HepG2 (cell line): ENCODE data around the gene POGLUT2. TPM values are rescaled to one million over a fixed set of nuclear protein-coding genes. Genes with fewer than 3 reads are reported as not detected.
A peak's percentile ranks its signal among the peaks of the same experiment; 100 is the strongest.

Experiments used
- FOXA3 ChIP-seq: IDR thresholded peaks from 2 replicates; pipeline ENCODE4 v1.6.1; 2016; ENCODE audit warnings: missing genetic modification reagents, missing compliant biosample characterization
- HMG20A ChIP-seq: IDR thresholded peaks from 2 replicates; pipeline ENCODE4 v1.6.1; 2016; ENCODE audit warnings: borderline replicate concordance
- KAT8 ChIP-seq: IDR thresholded peaks from 2 replicates; pipeline ENCODE4 v1.6.1; 2016; ENCODE audit warnings: missing genetic modification reagents, missing compliant biosample characterization
- KMT2A ChIP-seq: sonication (generic); formaldehyde crosslinking; IDR thresholded peaks from 2 replicates; pipeline ENCODE4 v1.4.0; 2020; ENCODE audit warnings: missing genetic modification reagents
- NFATC3 ChIP-seq: sonication (generic); formaldehyde crosslinking; IDR thresholded peaks from 2 replicates; pipeline ENCODE4 v1.5.1; 2020; ENCODE audit warnings: mild to moderate bottlenecking, missing genetic modification reagents
- NKX3-1 ChIP-seq: sonication (generic); formaldehyde crosslinking; IDR thresholded peaks from 2 replicates; pipeline ENCODE4 v1.5.0; 2020; ENCODE audit warnings: missing genetic modification reagents
- PITX1 ChIP-seq: sonication (generic); formaldehyde crosslinking; IDR thresholded peaks from 2 replicates; pipeline ENCODE4 v1.5.1; 2020; ENCODE audit warnings: mild to moderate bottlenecking, missing genetic modification reagents
- SALL1 ChIP-seq: sonication (generic); formaldehyde crosslinking; IDR thresholded peaks from 2 replicates; pipeline ENCODE4 v1.8.0; 2022; ENCODE audit warnings: mild to moderate bottlenecking, missing genetic modification reagents
- SP1 ChIP-seq, 2 experiments: fragments of 450-650 bp in 1 of 2; sonication (generic) in 1 of 2; formaldehyde crosslinking in 1 of 2; IDR thresholded peaks; 2 replicates each; pipeline versions ENCODE4 v1.4.0 to v1.6.1; 2016 to 2020; ENCODE audit warnings: missing genetic modification reagents in 1 of 2
- TAF1 ChIP-seq: sonication (generic); formaldehyde crosslinking; IDR thresholded peaks from 2 replicates; pipeline ENCODE4 v1.4.0; 2020; ENCODE audit warnings: missing genetic modification reagents
- TARDBP ChIP-seq: sonication (generic); formaldehyde crosslinking; IDR thresholded peaks from 2 replicates; pipeline ENCODE4 v1.8.0; 2022; ENCODE audit warnings: mild to moderate bottlenecking, missing genetic modification reagents
- ZC3H13 ChIP-seq: sonication (generic); formaldehyde crosslinking; IDR thresholded peaks from 2 replicates; pipeline ENCODE4 v1.8.1; 2023; ENCODE audit warnings: mild to moderate bottlenecking, missing genetic modification reagents, moderate library complexity
- ZFP37 ChIP-seq: sonication (generic); formaldehyde crosslinking; IDR thresholded peaks from 2 replicates; pipeline ENCODE4 v1.4.0; 2020; ENCODE audit warnings: missing genetic modification reagents, borderline replicate concordance
- ZFYVE20 ChIP-seq: sonication (generic); formaldehyde crosslinking; IDR thresholded peaks from 2 replicates; pipeline ENCODE4 v1.8.0; 2023; ENCODE audit warnings: low read depth, mild to moderate bottlenecking, moderate library complexity, missing genetic modification reagents, borderline replicate concordance
- ZMYM3 ChIP-seq: sonication (generic); formaldehyde crosslinking; IDR thresholded peaks from 2 replicates; pipeline ENCODE4 v1.5.1; 2020; ENCODE audit warnings: mild to moderate bottlenecking, missing genetic modification reagents
- ZNF207 ChIP-seq: fragments of 450-650 bp; IDR thresholded peaks from 2 replicates; pipeline ENCODE4 v1.6.1; 2016; ENCODE audit warnings: antibody characterized with exemption, borderline replicate concordance
- ZNF253 ChIP-seq: sonication (generic); formaldehyde crosslinking; IDR thresholded peaks from 2 replicates; pipeline ENCODE4 v1.8.0; 2022; ENCODE audit warnings: mild to moderate bottlenecking, missing genetic modification reagents, borderline replicate concordance
- ZNF34 ChIP-seq: sonication (generic); formaldehyde crosslinking; IDR thresholded peaks from 2 replicates; pipeline ENCODE4 v1.4.0; 2020; ENCODE audit warnings: mild to moderate bottlenecking, missing genetic modification reagents, borderline replicate concordance
- ZNF350 ChIP-seq: sonication (generic); formaldehyde crosslinking; IDR thresholded peaks from 2 replicates; pipeline ENCODE4 v1.4.0; 2020; ENCODE audit warnings: mild to moderate bottlenecking, low read depth, missing genetic modification reagents, borderline replicate concordance
- ZNF441 ChIP-seq: sonication (generic); formaldehyde crosslinking; IDR thresholded peaks from 2 replicates; pipeline ENCODE4 v1.7.0; 2021; ENCODE audit warnings: missing genetic modification reagents, borderline replicate concordance
- ZNF501 ChIP-seq: sonication (generic); formaldehyde crosslinking; IDR thresholded peaks from 2 replicates; pipeline ENCODE4 v1.5.1; 2020; ENCODE audit warnings: mild to moderate bottlenecking, moderate library complexity, missing genetic modification reagents
- ZNF550 ChIP-seq: sonication (generic); formaldehyde crosslinking; IDR thresholded peaks from 2 replicates; pipeline ENCODE4 v1.4.0; 2020; ENCODE audit warnings: mild to moderate bottlenecking, missing genetic modification reagents, borderline replicate concordance
- ZNF556 ChIP-seq: sonication (generic); formaldehyde crosslinking; IDR thresholded peaks from 2 replicates; pipeline ENCODE4 v1.4.0; 2020; ENCODE audit warnings: mild to moderate bottlenecking, missing genetic modification reagents, borderline replicate concordance
- polyA plus RNA-seq, 8 experiments: library from polyadenylated mRNA; depleted of rRNA in 3 of 8; stranded (reverse) in 7 of 8; unstranded in 1 of 8; fragments of >200 nt; fragmentation: Illumina TruSeq in 4 of 8; extraction: Trizol in 4 of 8; gene quantifications; 2 replicates each; pipeline versions ENCODE4 v1.2.1 to v1.2.3, GENCODE V29; 2011 to 2016; ENCODE audit warnings: low read depth in 4 of 8, missing spikeins in 1 of 8, mixed read lengths in 1 of 8; ENCODE audit not compliant: insufficient read depth in 1 of 8
- total RNA-seq, 5 experiments: library from RNA; depleted of rRNA; stranded (reverse); fragments of >200 nt; fragmentation: Illumina TruSeq; extraction: Trizol; gene quantifications; 2 replicates each; pipeline ENCODE4 v1.2.3, GENCODE V29; 2016; ENCODE audit warnings: low read depth in 1 of 5
- TF ChIP-seq, protein P1 (sequence below): sonication (generic); formaldehyde crosslinking; IDR thresholded peaks from 2 replicates; pipeline ENCODE4 v1.8.0; 2023; ENCODE audit warnings: mild to moderate bottlenecking, missing genetic modification reagents
- TF ChIP-seq, protein P2 (sequence below): IDR thresholded peaks from 2 replicates; pipeline ENCODE4 v1.6.1; 2016; ENCODE audit warnings: missing biosample characterization, missing genetic modification reagents, low read depth
- TF ChIP-seq, protein P3 (sequence below): sonication (generic); formaldehyde crosslinking; IDR thresholded peaks from 2 replicates; pipeline ENCODE4 v1.4.0; 2020; ENCODE audit warnings: missing genetic modification reagents
- TF ChIP-seq, protein P4 (sequence below): sonication (generic); formaldehyde crosslinking; IDR thresholded peaks from 2 replicates; pipeline ENCODE4 v1.5.0; 2020; ENCODE audit warnings: missing genetic modification reagents, mild to moderate bottlenecking, borderline replicate concordance

Gene POGLUT2
- total and polyA plus RNA-seq, 2 of the 13 experiments (the other 11 are each of a cell fraction or from before 2014, with no cell fraction given): 18.0 to 26.1 TPM

DNA sequence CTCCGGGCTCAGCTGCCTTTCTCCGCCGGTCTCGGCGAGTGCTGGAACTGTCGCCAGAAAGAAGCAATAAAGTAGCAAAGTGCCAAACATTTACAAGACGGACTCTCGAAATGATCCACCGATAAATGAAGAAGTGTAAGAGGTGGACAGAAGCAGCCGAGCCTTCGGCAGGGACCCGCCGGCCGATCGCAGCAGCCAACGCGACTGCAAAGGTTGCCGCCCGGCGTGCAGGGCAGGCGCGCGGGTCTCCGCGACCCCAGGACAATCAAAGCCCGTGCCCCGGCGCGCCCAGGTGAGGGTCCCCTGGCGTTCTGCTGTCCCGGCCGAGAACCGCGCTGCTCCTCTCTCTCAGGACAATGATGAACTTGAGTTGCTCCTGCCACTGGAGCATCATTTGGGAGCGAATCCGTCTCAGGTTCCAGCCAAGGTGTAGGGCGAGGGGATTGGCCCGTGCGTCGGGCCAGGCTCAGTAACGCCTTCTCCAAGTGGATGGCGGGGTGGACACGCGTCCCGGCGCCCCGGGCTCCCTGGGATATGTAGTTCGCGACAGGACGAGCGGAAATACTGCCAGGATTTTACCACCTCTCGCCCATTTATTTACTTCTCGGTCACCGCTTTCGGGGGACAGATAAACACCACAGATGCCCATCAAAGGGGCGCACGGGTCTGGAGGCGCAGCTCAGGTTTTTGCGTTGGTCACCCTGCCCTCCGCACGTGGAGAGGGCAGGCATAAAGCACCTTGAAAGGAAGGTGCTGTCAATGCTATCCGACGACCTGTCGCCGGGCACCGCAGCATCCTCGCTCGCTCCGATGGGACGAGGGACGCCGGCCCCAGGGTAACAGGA is at the start of gene POGLUT2, which contains the start of gene BIVM (continued):
- TF ChIP-seq ZC3H13 (CRISPR knock-in tag): no peak
- no peak for TF ChIP-seq FOXA3 (CRISPR knock-in tag)
- TF ChIP-seq ZNF556 (CRISPR knock-in tag): peak; percentile 71; the same call in 1 of the 2 replicates
- TF ChIP-seq KMT2A: peak; percentile 95
- TF ChIP-seq TARDBP (CRISPR knock-in tag): peak; percentile 54
- no peak for TF ChIP-seq HMG20A (CRISPR knock-in tag)
- no peak for TF ChIP-seq ZMYM3
- TF ChIP-seq KAT8 (CRISPR knock-in tag): peak; percentile 68
- TF ChIP-seq ZNF34 (CRISPR knock-in tag): 0 out of 2 replicates have a peak, but pooled peaks have one; percentile 57
- TF ChIP-seq ZNF501: peak; percentile 73
- TF ChIP-seq ZFYVE20 (CRISPR knock-in tag): no peak
- TF ChIP-seq ZFP37: no peak
- no peak for TF ChIP-seq ZNF207
- TF ChIP-seq, protein P1, sequence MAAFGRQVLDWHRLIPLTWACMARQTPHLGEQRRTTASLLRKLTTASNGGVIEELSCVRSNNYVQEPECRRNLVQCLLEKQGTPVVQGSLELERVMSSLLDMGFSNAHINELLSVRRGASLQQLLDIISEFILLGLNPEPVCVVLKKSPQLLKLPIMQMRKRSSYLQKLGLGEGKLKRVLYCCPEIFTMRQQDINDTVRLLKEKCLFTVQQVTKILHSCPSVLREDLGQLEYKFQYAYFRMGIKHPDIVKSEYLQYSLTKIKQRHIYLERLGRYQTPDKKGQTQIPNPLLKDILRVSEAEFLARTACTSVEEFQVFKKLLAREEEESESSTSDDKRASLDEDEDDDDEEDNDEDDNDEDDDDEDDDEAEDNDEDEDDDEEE (CRISPR knock-in tag): peak; percentile 49; the same call in 1 of the 2 replicates
- 0 out of 2 replicates have a peak, but pooled peaks have one; percentile 43 for TF ChIP-seq NKX3-1
- TF ChIP-seq, protein P2, sequence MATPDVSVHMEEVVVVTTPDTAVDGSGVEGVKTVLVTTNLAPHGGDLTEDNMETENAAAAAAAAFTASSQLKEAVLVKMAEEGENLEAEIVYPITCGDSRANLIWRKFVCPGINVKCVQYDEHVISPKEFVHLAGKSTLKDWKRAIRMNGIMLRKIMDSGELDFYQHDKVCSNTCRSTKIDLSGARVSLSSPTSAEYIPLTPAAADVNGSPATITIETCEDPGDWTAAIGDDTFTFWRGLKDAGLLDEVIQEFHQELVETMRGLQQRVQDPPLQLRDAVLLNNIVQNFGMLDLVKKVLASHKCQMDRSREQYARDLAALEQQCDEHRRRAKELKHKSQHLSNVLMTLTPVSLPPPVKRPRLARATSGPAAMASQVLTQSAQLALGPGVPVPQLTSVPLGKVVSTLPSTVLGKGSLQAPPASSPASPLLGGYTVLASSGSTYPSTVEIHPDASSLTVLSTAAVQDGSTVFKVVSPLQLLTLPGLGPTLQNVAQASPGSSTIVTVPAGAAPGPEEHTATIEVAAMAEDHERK (CRISPR knock-in tag): no peak
- no peak for TF ChIP-seq ZNF550 (CRISPR knock-in tag)
- TF ChIP-seq ZNF350 (CRISPR knock-in tag): peak; percentile 59; the same call in 1 of the 2 replicates
- TF ChIP-seq PITX1 (CRISPR knock-in tag): no peak
- TF ChIP-seq SALL1 (CRISPR knock-in tag): peak; percentile 72
- TF ChIP-seq NFATC3 (CRISPR knock-in tag): 0 out of 2 replicates have a peak, but pooled peaks have one; percentile 71
- no peak for TF ChIP-seq SP1 (IDR thresholded peaks at IDR 0.05)
- peak; percentile 33; the same call in 1 of the 2 replicates for TF ChIP-seq SP1 (CRISPR knock-in tag; IDR thresholded peaks at IDR 0.05)
- no peak for TF ChIP-seq ZNF441 (CRISPR knock-in tag)
- TF ChIP-seq TAF1: peak; percentile 90
- TF ChIP-seq, protein P3, sequence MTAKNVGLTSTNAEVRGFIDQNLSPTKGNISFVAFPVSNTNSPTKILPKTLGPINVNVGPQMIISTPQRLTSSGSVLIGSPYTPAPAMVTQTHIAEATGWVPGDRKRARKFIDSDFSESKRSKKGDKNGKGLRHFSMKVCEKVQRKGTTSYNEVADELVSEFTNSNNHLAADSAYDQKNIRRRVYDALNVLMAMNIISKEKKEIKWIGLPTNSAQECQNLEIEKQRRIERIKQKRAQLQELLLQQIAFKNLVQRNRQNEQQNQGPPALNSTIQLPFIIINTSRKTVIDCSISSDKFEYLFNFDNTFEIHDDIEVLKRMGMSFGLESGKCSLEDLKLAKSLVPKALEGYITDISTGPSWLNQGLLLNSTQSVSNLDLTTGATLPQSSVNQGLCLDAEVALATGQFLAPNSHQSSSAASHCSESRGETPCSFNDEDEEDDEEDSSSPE (CRISPR knock-in tag): peak; percentile 42; the same call in 1 of the 2 replicates
- TF ChIP-seq, protein P4, sequence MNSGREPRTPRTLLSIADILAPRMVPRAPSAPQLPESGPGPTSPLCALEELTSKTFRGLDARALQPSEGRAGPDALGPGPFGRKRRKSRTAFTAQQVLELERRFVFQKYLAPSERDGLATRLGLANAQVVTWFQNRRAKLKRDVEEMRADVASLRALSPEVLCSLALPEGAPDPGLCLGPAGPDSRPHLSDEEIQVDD (CRISPR knock-in tag): no peak
- TF ChIP-seq ZNF253 (CRISPR knock-in tag): no peak
